ENCODE measurements around the gene NXPH2. TPM values are rescaled to one million over a fixed set of nuclear protein-coding genes. Genes with fewer than 3 reads are reported as not detected.

Gene NXPH2
- total RNA-seq, 1 experiment from 2014 or later, result 0.94 TPM

DNA sequence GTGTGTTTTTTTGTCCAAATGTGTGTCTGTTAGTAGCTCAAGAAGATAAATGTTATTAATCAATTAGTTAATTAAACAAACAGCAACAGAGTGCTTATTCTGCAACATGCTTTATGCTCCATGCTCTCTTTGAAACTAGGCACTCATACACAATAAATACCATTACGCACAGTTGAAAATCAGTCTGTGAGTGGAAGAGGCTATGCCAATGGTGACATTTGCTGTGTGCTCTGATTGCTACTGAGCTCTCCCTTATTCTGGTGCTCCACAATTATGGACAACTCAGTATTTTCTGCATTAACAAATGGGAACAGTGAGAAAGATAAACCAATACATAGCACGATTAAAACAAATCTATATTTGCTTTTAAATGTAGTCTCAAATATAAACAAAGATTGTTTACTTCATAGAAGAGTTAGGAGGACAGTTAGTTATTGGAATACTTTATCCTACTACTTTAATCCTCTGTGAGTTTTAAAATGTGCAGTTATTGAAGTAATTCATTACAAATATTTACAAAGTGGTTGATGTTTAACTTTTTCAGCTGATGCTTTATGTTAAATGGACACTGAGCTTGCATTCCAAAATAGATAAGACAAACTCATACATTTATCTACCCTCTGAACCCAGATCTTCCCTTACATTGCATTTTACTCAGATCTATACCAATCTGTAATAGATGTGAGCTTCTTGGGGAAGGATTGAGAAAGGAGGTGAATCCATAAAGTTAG lies 55.3 kb downstream of the NXPH2 start (continued):
- TF ChIP-seq GRHL2 (CRISPR knock-in tag; IDR thresholded peaks at IDR 0.05; ENCODE audit: insufficient replicate concordance, severe bottlenecking) (no peak), ZNF219 (CRISPR knock-in tag; IDR thresholded peaks at IDR 0.05; ENCODE audit: borderline replicate concordance) (no peak), TEAD4 (CRISPR knock-in tag; IDR thresholded peaks at IDR 0.05) (no peak)
- TF ChIP-seq, protein P1, sequence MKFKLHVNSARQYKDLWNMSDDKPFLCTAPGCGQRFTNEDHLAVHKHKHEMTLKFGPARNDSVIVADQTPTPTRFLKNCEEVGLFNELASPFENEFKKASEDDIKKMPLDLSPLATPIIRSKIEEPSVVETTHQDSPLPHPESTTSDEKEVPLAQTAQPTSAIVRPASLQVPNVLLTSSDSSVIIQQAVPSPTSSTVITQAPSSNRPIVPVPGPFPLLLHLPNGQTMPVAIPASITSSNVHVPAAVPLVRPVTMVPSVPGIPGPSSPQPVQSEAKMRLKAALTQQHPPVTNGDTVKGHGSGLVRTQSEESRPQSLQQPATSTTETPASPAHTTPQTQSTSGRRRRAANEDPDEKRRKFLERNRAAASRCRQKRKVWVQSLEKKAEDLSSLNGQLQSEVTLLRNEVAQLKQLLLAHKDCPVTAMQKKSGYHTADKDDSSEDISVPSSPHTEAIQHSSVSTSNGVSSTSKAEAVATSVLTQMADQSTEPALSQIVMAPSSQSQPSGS (CRISPR knock-in tag; IDR thresholded peaks at IDR 0.05; ENCODE audit: borderline replicate concordance, low read depth), result no peak
- TF ChIP-seq, protein P2, sequence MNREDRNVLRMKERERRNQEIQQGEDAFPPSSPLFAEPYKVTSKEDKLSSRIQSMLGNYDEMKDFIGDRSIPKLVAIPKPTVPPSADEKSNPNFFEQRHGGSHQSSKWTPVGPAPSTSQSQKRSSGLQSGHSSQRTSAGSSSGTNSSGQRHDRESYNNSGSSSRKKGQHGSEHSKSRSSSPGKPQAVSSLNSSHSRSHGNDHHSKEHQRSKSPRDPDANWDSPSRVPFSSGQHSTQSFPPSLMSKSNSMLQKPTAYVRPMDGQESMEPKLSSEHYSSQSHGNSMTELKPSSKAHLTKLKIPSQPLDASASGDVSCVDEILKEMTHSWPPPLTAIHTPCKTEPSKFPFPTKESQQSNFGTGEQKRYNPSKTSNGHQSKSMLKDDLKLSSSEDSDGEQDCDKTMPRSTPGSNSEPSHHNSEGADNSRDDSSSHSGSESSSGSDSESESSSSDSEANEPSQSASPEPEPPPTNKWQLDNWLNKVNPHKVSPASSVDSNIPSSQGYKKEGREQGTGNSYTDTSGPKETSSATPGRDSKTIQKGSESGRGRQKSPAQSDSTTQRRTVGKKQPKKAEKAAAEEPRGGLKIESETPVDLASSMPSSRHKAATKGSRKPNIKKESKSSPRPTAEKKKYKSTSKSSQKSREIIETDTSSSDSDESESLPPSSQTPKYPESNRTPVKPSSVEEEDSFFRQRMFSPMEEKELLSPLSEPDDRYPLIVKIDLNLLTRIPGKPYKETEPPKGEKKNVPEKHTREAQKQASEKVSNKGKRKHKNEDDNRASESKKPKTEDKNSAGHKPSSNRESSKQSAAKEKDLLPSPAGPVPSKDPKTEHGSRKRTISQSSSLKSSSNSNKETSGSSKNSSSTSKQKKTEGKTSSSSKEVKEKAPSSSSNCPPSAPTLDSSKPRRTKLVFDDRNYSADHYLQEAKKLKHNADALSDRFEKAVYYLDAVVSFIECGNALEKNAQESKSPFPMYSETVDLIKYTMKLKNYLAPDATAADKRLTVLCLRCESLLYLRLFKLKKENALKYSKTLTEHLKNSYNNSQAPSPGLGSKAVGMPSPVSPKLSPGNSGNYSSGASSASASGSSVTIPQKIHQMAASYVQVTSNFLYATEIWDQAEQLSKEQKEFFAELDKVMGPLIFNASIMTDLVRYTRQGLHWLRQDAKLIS (CRISPR knock-in tag; IDR thresholded peaks at IDR 0.05; ENCODE audit: borderline replicate concordance), result no peak

- no peaks in the 10 kb centered on the region for H3K27me3 Mint-ChIP-seq (ENCODE audit: low read depth)
- no peaks in the 10 kb centered on the region for H3K36me3 Mint-ChIP-seq
- H3K9me3 Mint-ChIP-seq, result peaks cover 5% of the 10 kb centered on the region
- CTCF ChIA-PET, result interaction anchor here (0.6 to 2.1 kb wide), 3 partner anchors 63 to 103 kb away, joined by 4 to 7 read pairs (median 4); no protein-coding TSS in a partner anchor
- POLR2A ChIA-PET, result no interaction called here
- H3K4me3 Mint-ChIP-seq, result no peak overlapping the region
- TF ChIP-seq HMGA2 (CRISPR knock-in tag; IDR thresholded peaks at IDR 0.05) (no peak), ZNF416 (CRISPR knock-in tag; IDR thresholded peaks at IDR 0.05) (no peak), SOX15 (CRISPR knock-in tag; IDR thresholded peaks at IDR 0.05) (no peak), SMAD4 (CRISPR knock-in tag; IDR thresholded peaks at IDR 0.05) (no peak), USF1 (CRISPR knock-in tag; IDR thresholded peaks at IDR 0.05) (no peak), E2F4 (CRISPR knock-in tag; IDR thresholded peaks at IDR 0.05; ENCODE audit: borderline replicate concordance, low read depth) (no peak), ZNF423 (CRISPR knock-in tag; IDR thresholded peaks at IDR 0.05) (no peak), ZNF263 (CRISPR knock-in tag; IDR thresholded peaks at IDR 0.05; ENCODE audit: low read depth) (no peak), GRHL2 (CRISPR knock-in tag; IDR thresholded peaks at IDR 0.05; ENCODE audit: insufficient replicate concordance, severe bottlenecking) (no peak), NFYB (CRISPR knock-in tag; conservative IDR thresholded peaks at IDR 0.05; ENCODE audit: low read depth) (no peak), ATF1 (CRISPR knock-in tag; IDR thresholded peaks at IDR 0.05) (no peak), ZNF532 (CRISPR knock-in tag; IDR thresholded peaks at IDR 0.05; ENCODE audit: borderline replicate concordance) (no peak)
- TF ChIP-seq, protein P3, sequence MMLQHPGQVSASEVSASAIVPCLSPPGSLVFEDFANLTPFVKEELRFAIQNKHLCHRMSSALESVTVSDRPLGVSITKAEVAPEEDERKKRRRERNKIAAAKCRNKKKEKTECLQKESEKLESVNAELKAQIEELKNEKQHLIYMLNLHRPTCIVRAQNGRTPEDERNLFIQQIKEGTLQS (CRISPR knock-in tag; conservative IDR thresholded peaks at IDR 0.05), result no peak
- TF ChIP-seq, protein P2 (CRISPR knock-in tag; IDR thresholded peaks at IDR 0.05; ENCODE audit: borderline replicate concordance), result no peak
- ATAC-seq, result no peak
- no peak for DNase-seq (ENCODE audit: low spot score)
- no peak overlapping the region for H3K27ac Mint-ChIP-seq
- H3K4me1 Mint-ChIP-seq, result peaks cover 7% of the 10 kb centered on the region
These were observed 55.9 kb downstream of the NXPH2 start for GRCh38 chr2:138724327-138724726.

All from WTC11 (cell line).